Natural killer cell (primary cell): ENCODE data around the gene DUSP2. TPM values are rescaled to one million over a fixed set of nuclear protein-coding genes. Genes with fewer than 3 reads are reported as not detected.
A peak's percentile ranks its signal among the peaks of the same experiment; 100 is the strongest.

Source experiments
- ATAC-seq, 3 donors: fragments of 150-1000 bp in 2 of 3; fragments of 200-7000 bp in 1 of 3; cut with Tn5 transposase; 1 replicate in 1 of 3; 2 replicates in 2 of 3; pipeline ENCODE4 v1.10.0; 2021; ENCODE audit warnings: mild to moderate bottlenecking in 2 of 3, moderate library complexity in 2 of 3
- DNase-seq, 2 donors: peaks; one replicate each; pipeline versions ENCODE4 v3.0.0 to v3.0.0-alpha.2; 2013 to 2021; ENCODE audit warnings: mixed read lengths in 1 of 2
- H3K27ac ChIP-seq: one replicate; pipeline ENCODE4 v1.5.1; 2013; ENCODE audit warnings: mild to moderate bottlenecking, low read length
- H3K27me3 ChIP-seq: one replicate; pipeline ENCODE4 v1.6.1; 2013; ENCODE audit warnings: low read length; ENCODE audit not compliant: control insufficient read depth, insufficient read depth
- H3K36me3 ChIP-seq: one replicate; pipeline ENCODE4 v1.6.1; 2013; ENCODE audit warnings: low read length; ENCODE audit not compliant: control insufficient read depth, insufficient read depth
- H3K4me1 ChIP-seq: one replicate; pipeline ENCODE4 v1.6.1; 2013; ENCODE audit warnings: low read length; ENCODE audit not compliant: control insufficient read depth, insufficient read depth
- H3K4me3 ChIP-seq: one replicate; pipeline ENCODE4 v1.5.1; 2013; ENCODE audit warnings: low read length
- H3K9me3 ChIP-seq: one replicate; pipeline ENCODE4 v1.6.1; 2013; ENCODE audit warnings: low read length; ENCODE audit not compliant: control insufficient read depth, insufficient read depth
- H3K27ac Mint-ChIP-seq, 2 donors: one replicate each; pipeline ENCODE4 v1.8.0; 2022; ENCODE audit warnings: mild to moderate bottlenecking in 2 of 2, mixed read lengths in 2 of 2, moderate library complexity in 1 of 2
- H3K27me3 Mint-ChIP-seq, 2 donors: one replicate each; pipeline ENCODE4 v1.8.0; 2022; ENCODE audit warnings: low read depth in 2 of 2, mixed read lengths in 2 of 2
- H3K36me3 Mint-ChIP-seq: one replicate; pipeline ENCODE4 v1.8.0; 2022; ENCODE audit warnings: mixed read lengths
- H3K4me1 Mint-ChIP-seq, 2 donors: one replicate each; pipeline ENCODE4 v1.8.0; 2022; ENCODE audit warnings: mixed read lengths in 2 of 2
- H3K4me3 Mint-ChIP-seq: one replicate; pipeline ENCODE4 v1.8.0; 2022; ENCODE audit warnings: mild to moderate bottlenecking, moderate library complexity, mixed read lengths
- H3K9me3 Mint-ChIP-seq, 2 donors: one replicate each; pipeline ENCODE4 v1.8.0; 2022; ENCODE audit warnings: mixed read lengths in 2 of 2
- CTCF ChIP-seq: fragments of 200-600 bp; IDR thresholded peaks from one replicate; pipeline ENCODE4 v1.8.0; 2022; ENCODE audit warnings: antibody characterized with exemption
- WGBS: methylation state at CpG from one replicate; pipeline ENCODE4 v1.1.7; 2013; ENCODE audit warnings: missing lambda C conversion rate; ENCODE audit not compliant: insufficient coverage; 5-methylcytosine and 5-hydroxymethylcytosine counted together
- intact Hi-C: fragments of 100-400 bp; cut with micrococcal nuclease; formaldehyde crosslinking; loops from one replicate; pipeline ENCODE4 v1.14.2; 2022
- total RNA-seq, 4 donors: library from RNA; stranded (reverse); fragments of 120-200 nt in 1 of 4; gene quantifications; one replicate each; pipeline versions ENCODE4 v1.2.3 to v1.2.4, GENCODE V29; 2013 to 2022

DUSP2 gene
- total RNA-seq, 3 donors from 2014 or later (not counting 1 experiment from before 2014, with no cell fraction given) = 300 to 564 (median 432) TPM

GRCh38 chr2:96112501-96113366 is 32.5 kb downstream of the DUSP2 start:
- Mint-ChIP-seq H3K27me3 (peaks cover 12 to 13% of the 10 kb centered on the region in 2 donors), H3K4me3 (no peak overlapping the region), H3K36me3 (no peaks in the 10 kb centered on the region), H3K27ac (no peak overlapping the region), H3K4me1 (peaks cover 9 to 19% of the 10 kb centered on the region in 2 donors), H3K9me3 (no peaks in the 10 kb centered on the region)
- H3K27ac ChIP-seq = no peak overlapping the region
- TF ChIP-seq CTCF = no peak
- H3K4me3 ChIP-seq = no peak overlapping the region
- intact Hi-C loops = loop anchor here (10.0 kb wide), 1 partner anchor 88 kb away; no protein-coding TSS in a partner anchor
- DNase-seq = no peak
- peaks cover 7% of the 10 kb centered on the region for H3K4me1 ChIP-seq
- ATAC-seq = no peak
- 82% methylated on average over 8 of the region's 9 CpGs for WGBS
- peaks cover 9% of the 10 kb centered on the region for H3K27me3 ChIP-seq
- H3K9me3 ChIP-seq = no peaks in the 10 kb centered on the region
- no peaks in the 10 kb centered on the region for H3K36me3 ChIP-seq

- Histone ChIP-seq H3K4me3 (no peak overlapping the region), H3K4me1 (no peaks in the 10 kb centered on the region), H3K27me3 (peaks cover 4% of the 10 kb centered on the region), H3K9me3 (no peaks in the 10 kb centered on the region), H3K36me3 (no peaks in the 10 kb centered on the region), H3K27ac (no peak overlapping the region)
- Mint-ChIP-seq H3K9me3 (no peaks in the 10 kb centered on the region), H3K4me1 (peaks cover 9 to 12% of the 10 kb centered on the region in 2 donors), H3K27me3 (peaks cover 12% of the 10 kb centered on the region in 2 donors), H3K27ac (no peak overlapping the region), H3K4me3 (no peak overlapping the region), H3K36me3 (no peaks in the 10 kb centered on the region)
- 80% methylated on average over 7 of the region's 7 CpGs for WGBS
- intact Hi-C loops = loop anchor here (10.0 kb wide), 1 partner anchor 87 kb away; no protein-coding TSS in a partner anchor
- ATAC-seq (no peak), DNase-seq (peak in 1 of 2 donors; percentile 34)
- TF ChIP-seq CTCF = no peak
These were observed 33.3 kb downstream of the DUSP2 start for GRCh38 chr2:96111823-96112500.

- Histone ChIP-seq H3K27ac (no peak overlapping the region), H3K36me3 (no peaks in the 10 kb centered on the region), H3K9me3 (peaks cover under 1% of the 10 kb centered on the region), H3K4me1 (no peaks in the 10 kb centered on the region), H3K4me3 (no peak overlapping the region), H3K27me3 (peaks cover 4% of the 10 kb centered on the region)
- H3K36me3 Mint-ChIP-seq = no peaks in the 10 kb centered on the region
- ATAC-seq = no peak
- intact Hi-C loops = loop anchor here (10.0 kb wide), 1 partner anchor 86 kb away; no protein-coding TSS in a partner anchor
- no peak overlapping the region for H3K4me3 Mint-ChIP-seq
- WGBS = 80% methylated on average over 4 of the region's 4 CpGs
- peaks cover 12% of the 10 kb centered on the region in 2 donors for H3K27me3 Mint-ChIP-seq
- TF ChIP-seq CTCF = no peak
- DNase-seq = no peak
- no peak overlapping the region for H3K27ac Mint-ChIP-seq
- peaks cover 9 to 11% of the 10 kb centered on the region in 2 donors for H3K4me1 Mint-ChIP-seq
- H3K9me3 Mint-ChIP-seq = peaks cover 0 to 1% of the 10 kb centered on the region in 2 donors
These were observed 34.0 kb downstream of the DUSP2 start for GRCh38 chr2:96111257-96111640.
